HuH-7 (cell line): Measurements from ENCODE around the gene FAM168A.
"Not testable (repeated sequence)": the region's sequence is repeated elsewhere in the genome, so short reads cannot be mapped to it uniquely, and the experiment has no call there.

ENCODE experiments used
- DNase-seq: peaks from one replicate; pipeline ENCODE4 v3.0.0; 2011; ENCODE audit warnings: low spot score

The FAM168A gene

DNA sequence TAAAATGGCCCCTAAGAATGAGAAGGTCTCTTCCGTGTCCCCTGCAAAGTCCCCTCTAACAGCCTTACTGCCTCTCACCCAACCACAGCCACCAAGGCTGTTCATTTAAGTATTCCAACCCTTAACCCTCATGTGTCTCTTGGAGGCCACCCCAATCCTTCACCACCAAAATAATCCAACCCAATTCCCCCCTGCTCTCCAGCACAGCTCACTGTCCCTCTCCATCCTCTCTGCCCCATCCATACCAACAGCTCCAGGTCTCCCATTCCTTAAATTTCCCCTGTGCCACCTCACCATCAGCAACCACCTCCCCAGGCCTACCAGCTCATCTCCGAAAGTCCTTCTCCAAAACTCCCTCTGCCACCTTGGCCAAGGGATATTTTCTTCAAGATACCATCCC is 1.4 kb downstream of the FAM168A start:
- DNase-seq, result no peak

DNA sequence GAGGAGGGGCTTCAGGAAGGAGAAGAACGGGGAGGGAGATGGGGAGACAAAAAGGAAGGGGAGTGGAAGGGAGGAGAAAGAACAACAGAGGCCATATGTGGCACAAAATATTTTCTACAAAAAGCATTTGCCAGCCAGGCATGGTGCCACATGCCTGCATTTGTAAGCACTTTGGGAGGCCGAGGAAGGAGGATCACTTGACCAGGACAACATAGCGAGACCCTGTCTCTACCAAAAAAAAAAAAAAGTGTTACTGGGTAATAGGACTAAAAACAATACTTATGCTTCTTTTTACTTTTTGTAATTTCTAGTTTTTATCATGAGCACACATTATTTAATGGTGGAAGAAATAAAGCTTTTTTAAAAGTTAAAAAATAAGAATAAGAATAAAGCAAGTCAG is 5.3 kb downstream of the FAM168A start:
- DNase-seq, result no peak

DNA sequence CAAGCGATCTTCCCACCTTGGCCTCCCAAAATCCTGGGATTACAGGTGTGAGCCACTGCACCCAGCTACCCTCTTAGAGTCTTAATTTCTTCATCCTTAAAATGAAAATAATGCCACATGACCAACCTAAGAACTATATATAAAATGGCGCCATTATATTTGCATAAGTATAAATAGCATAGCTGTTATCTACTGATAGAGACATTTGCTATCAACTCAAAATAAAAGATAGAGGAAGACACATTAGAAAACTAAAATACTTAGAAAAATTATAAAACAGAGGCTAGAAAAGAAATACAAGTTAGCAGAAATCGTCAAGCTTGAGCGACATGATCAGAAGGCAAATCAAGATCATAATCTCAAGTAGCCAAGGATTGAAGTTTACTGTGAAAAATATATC is 6.2 kb downstream of the FAM168A start:
- DNase-seq, result no peak

DNA sequence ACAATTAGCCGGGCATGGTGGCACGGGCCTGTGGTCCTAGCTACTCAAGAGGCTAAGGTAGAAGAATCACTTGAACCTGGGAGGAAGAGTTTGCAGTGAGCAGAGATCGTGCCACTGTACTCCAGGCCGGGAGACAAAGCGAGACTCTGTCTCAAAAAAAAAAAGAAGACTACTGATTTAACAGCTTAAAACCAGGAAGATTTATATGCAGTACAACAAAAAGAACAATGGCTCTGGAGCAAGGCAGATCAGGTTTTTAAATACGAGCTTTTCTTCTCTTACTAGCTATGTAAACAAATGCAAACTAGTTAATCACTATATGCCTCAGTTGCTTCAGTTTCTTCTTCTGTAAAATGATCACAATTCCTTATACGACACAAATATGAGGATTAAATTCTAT is 6.9 kb downstream of the FAM168A start:
- no peak for DNase-seq

DNA sequence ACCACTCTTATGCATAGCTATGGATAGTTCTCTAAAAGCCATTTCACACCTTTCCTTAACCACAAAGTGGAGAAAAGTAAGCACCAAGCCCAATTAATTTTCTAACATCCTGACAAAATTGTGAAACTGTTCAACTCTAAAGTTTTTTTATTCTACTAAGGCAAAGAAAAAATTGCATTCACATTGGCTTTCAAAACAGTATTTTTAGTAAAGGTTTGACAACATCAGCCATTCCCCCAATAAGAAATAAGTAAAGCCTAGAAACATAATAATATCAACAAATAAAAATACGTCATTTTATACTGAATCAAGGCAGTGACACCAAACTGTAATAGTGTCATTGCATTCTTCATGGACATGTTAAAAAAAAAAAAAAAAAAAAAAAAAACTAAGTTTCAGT is 11.1 kb downstream of the FAM168A start:
- no peak for DNase-seq

DNA sequence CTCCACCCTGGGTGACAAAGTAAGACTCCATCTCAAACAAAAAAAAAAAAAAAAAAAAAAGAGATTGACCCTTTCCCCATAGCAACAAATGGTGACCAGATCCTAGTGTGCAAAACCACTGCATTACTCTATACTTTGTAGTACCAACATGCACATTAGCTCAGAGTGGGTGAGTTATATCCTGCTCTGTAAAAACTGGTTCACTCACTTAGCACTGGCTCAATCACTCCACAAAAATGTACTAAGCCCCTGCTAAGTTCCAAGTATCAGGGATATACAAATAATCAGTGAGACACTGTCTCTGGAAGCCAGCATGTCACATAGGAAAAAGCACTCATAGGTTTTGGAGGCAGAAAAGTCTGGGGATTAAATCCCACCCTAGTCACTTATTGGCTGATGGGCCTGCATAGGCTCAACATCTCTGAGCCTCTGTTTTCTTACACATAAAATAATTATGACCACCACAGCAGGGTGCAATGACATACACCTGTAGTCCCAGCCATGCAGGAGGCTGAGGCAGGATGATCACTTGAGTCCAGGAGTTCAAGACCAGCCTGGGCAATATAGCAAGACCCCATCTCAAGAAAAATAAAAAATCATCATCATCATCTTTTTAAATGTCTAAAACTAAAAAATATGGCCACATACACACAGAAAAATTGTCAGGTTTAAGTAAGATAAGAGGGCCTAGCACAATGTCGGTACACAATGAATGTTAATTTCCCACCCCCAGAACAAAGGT is 11.9 kb downstream of the FAM168A start:
- DNase-seq, result no peak

DNA sequence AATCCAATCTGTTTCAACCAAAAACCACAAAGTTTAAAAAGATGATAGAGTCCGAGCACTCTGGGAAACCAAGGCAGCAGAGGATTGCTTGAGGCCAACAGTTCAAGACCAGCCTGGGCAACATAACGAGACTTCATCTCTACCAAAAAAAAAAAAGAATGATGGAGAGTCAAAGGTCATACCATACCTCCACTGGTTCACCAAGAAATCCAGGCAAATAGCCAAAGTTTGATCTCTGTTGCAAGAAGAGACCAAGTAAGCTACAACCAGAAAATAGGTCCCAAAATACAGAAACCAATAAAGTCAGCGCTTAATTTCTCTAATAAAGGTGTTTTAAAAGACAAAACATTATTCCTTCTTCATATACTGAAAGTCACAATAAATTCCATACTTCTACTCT is 13.1 kb downstream of the FAM168A start:
- DNase-seq, result no peak

DNA sequence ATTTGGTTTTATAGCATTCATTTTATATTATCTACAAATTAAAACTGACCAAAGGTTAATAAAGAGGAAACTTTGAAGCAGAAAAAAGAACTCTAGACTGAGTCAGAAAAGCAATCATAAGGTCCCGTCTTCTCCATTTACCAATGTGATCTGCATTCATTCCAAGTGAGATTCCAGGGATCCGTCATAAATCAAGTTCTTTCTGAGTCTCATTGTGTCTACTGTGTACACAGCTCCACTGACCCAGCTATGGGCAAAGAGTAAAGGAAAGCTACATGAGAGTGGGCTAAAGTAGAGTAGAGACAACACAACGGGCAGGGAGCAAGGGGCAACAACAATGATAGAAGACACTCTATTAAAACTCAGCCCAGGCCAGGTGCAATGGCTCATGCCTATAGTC is 15.3 kb downstream of the FAM168A start:
- DNase-seq, result no peak

DNA sequence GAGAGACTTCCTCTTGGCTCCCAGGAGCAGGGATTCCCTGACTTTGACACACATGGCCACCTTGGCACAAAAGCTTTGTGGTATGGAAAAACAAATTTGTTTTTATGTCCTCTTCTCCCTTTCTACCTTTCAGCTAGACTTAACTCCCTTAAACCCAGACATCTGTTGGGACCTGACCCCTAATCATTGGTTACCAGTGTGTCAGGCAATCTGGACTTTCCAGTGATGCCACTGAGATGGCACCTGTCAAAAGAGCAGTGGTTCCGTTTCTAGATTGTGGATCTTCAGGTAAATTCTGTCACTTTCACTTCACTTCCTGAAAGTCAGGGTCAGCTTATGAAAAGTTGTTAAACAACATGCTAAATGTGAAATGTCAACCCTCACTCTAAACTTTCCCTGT is 17.2 kb downstream of the FAM168A start:
- DNase-seq, result not testable (repeated sequence)

DNA sequence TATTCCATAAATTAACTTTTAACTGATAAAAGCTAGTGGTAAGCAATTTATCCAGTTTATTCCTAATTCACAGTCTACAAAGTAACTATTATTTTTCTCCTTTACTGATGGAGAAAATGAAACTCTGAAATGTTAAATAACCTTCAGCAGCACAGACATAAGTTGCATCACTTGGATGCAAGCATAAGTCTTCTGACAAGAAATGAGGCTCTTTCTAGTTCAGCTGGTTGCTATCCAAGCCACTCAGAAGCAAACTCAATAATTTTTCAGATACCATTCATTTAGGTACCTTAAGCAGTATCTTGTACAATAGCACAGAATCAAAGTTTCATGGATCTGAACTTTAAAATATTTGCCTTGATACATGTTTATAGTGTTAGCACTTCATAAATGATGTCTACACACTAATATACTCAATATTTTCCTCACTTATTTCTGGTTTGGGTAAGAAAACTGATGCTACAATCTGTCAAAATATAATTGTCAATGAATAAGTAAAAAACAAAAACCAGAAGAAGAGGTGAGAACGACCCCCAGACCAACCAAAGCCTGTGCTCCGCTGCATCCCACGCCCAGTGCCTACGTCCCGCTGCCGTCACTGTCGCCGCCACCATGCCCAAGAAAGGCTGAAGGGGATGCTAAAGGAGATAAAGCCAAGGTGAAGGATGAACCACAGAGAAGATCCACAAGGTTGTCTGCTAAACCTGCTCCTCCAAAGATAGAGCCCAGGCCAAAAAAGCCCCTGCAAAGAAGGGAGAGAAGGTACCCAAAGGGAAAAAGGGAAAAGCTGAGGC is 18.1 kb downstream of the FAM168A start:
- DNase-seq, result no peak

DNA sequence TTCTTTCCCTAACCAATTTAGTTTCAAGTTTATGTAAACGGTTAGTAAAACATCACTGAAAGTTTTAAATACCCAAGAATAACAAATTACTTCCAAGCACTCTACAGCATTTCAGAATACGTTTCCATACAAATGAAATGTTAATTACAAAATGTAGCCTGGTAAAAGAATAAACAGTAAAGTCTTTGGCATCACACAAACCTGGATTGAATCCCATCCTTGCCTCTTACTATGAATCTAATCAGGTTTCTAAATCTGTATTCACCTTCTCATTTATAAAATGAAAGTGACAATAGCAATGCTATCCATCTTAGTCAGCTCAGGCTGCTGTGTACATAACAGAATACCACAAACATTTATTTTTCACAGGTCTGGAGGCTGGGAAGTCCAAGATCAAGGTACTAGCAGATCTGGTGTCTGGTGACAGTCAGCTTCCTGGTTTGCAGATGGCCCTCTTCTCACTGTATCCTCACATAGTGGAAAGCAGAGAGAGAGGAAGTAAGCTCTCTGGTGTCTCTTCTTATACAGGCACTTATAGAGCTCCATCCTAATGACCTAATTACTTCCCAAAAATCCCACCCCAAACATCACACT is 19.2 kb downstream of the FAM168A start:
- no peak for DNase-seq

DNA sequence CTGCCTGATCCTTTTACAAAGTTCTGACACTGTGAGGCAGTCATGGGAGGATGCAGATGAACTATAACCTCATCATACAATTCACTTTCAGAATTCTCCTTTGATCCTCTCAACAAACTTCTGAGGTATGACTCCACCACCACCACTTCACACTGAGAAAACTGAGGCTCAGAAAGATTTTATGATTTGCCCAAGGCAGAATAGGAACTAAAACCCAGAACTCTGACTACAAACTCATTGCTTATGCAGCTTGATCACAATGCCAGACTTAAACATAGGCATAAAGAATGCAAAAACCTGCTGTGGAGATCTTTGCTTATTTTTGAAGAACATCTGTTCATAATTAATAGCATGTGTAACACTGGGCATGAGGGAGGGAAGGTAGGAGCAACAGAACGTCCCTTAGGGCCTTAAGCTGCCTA is 20.4 kb downstream of the FAM168A start:
- no peak for DNase-seq

DNA sequence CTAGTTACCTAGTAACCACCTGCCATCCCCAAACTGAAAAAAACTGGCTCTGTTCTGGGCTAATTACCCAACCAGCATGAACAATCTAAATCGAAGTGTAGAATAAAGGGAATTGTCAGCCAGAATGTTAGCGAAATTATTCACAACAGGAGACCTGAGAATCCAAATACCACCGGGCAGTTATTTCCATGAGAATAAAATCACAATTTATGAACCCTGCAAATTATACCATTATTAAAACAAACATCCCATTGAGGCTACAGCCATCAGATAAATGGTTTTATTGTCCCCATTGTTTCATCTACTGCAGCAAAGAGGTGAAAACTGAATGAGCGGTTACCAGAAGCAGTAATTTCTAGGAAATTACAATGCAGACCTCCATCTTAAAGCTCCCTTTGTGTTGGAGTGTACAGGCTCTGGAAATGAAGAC is 21.7 kb downstream of the FAM168A start:
- no peak for DNase-seq

DNA sequence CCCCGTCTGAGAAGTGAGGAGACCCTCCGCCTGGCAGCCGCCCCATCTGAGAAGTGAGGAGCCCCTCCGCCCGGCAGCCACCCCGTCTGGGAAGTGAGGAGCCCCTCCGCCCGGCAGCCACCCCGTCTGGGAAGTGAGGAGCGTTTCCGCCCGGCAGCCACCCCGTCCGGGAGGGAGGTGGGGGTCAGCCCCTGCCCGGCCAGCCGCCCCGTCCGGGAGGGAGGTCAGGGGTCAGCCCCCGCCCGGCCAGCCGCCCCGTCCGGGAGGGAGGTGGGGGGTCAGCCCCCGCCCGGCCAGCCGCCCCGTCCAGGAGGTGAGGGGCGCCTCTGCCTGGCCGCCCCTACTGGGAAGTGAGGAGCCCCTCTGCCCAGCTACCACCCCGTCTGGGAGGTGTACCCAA is 25.9 kb downstream of the FAM168A start:
- not testable (repeated sequence) for DNase-seq

DNA sequence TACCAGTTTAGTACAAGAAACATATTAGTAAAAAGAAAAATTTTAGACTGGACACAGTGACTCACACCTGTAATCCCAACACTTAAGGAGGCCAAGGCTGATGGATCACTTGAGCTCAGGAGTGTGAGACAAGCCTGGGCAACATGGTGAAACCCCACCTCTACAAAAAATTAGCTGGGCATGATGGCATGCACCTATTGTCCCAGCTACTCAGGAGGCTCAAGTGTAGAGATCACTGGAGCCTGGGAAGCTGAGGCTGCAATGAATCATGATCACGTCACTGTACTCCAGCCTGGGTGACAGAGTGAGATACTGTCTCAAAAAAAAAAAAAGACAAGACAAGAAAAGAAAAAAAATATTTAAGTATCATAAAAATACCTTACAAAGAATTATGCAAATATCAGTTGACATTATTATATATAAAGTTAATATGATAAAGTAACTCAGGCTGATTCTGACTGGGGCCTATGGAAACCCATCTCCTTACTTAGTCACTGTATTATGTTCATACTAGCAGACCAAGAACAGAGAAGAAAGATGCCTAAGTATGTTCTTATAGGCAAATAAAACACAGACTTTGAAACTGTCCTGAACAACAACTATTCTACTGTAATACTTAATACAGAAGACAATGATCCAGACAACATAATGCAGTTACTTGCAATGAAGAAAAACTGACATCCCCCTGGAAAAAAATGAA is 27.3 kb downstream of the FAM168A start:
- no peak for DNase-seq

DNA sequence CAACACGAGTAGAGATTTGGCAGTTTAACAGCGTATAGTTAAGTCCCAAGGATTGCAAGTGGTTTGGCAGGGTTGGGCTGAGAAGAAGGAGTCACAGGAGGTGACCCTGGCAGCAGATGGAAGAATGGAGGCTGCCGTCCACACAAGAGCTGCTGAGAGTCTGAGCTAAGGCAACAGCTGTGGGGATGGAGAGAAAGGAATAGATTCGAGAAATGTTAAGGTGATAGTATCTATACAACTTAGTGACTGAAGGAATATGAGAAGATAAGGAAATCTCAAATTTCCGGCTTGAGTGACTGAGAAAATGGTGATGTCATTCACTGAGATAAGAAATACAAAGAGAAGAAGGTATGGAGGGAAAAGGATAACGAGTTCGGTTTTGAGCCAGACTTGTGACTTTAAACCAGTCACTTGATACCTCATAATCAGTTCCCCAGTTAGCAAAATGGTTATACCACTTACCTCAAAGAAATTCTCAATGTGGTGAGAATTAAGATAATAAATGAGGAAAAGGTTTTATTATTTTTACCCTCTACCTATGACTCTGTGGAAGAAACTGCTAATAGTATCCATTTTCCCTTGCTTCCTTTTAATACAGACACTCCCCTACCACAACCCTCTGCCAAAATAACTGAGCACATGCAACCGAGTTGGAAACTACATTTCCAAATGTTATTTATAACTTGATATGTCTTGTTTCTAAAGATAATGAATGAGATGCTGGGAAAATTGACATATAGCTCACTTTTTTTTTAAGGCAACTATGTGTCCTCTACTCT is 30.7 kb downstream of the FAM168A start:
- DNase-seq, result no peak

DNA sequence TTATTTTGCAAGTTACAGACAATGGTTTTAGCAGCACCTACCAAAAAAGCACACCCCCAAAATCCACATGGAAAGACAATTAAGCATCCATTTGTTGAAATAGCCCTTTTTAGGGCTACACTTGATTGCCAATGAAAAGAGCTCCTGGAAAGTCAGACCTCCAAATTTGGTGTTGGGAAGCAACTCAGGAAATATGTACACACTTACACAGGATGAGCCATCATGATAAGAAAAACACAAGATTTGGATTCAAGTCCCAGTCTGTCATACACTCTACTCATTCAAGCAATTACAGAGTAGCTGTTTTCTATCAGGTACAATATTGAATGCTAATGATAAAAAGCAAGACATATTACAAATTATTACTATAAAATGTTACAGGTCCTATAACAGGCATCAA is 31.5 kb downstream of the FAM168A start:
- DNase-seq, result no peak

DNA sequence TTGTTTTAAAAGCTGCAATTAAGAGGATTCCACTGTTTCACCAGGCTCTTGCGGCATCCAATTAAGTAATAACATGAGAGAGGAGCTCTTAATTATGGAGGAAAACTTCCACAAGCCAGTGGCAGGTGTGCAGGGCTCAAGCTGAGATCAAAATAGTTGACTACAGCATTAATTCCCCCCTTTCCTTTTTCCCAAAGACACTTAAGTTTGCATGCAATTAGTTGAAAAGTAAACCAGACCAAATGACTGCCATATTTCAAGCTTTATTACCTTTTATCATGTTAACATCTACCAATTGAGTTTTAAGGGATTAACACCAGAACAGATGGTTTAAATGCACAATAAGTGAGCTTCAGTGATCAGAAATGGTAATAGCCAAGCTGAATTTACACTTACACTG is 32.1 kb downstream of the FAM168A start:
- no peak for DNase-seq

DNA sequence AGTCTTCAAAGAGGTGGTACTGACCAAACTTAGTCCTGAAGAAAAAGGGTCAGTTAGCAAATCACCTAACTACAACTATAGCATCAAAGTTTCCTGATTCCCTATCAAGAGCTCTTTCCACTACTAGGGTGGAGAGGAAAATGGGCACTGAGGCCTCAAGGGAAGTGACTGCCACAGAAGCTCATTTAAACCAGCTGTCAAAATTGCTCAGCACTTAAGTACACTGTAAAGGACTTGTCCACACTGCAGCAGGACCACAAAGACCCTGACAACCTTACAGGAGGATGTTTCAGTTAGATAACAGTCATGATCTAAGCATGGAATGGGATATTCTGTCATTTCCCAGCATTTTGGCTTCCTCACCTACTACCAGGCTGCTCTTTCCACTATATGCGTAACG is 33.0 kb downstream of the FAM168A start:
- DNase-seq, result no peak

DNA sequence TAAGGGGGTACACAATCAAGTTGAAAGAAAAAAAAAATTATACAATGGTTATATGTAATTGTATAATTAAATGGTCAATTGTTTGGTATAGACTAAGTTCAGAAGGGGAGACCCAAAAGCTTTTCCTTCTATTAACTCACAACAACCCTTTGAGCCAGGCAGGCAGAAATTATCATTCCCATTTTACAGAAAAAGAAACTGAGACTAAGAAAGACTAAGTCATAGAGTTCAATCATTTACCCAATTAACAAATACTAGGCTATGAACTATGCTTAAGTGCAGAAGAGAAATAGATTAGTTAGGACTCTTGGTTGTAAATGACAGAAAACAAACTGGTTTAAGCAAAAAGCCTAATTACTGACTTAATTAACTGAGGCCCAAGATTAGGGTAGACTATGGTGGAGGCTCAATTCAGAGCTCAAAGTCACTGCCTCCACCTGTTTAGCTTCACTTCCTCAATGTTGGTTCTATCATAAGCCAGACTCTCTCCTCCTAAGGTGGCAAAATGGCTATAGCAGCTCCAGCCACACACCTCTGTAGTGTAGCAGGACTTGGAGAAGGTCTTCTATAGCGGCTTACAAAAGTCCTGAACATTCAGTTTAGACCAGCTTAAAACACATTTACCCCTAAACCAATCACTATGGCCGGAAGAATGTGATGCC is 34.2 kb downstream of the FAM168A start:
- DNase-seq, result no peak

DNA sequence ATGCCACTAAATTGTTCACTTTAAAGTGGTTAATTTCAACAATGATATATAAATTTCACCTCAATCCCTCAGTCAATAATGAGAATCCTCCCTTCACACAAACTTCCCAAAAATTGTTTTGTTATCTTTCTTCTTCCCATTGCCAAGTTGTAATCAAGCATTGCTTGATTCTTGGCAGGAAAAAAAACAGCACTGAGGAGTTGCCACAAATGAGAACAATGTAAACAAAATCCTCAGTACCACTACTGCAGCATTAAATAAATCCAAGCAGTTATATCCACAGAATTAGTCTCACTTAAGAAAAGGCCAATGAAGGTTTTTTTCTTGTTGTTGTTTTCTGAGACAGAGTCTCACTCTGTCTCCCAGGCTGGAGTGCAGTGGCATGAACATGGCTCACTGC is 38.2 kb downstream of the FAM168A start:
- no peak for DNase-seq
